Measurements from ENCODE around the gene NMT1.

DNA sequence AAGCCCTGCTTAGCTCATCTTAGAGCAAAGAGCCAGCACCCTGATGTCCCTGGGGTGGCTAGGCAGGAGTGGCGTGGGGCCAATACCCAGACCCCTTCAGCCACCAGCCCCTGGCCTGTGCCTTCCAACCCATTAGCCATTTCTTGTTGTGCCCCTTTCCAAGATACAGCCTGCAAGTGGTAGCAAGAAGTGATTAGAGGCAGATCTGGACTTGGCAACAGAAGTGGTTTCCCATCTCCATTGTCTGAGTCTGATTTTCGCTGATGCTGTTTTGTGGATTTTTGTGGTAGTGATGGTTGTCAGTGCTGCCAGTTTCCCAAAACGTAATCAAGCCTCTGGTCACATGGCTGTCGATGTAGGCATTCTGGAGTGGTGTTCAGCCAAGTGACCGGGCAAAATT, 45.5 kb downstream of the NMT1 start:
- TF ChIP-seq POLR2A (IDR thresholded peaks at IDR 0.05) (no peak), POLR2AphosphoS5 (IDR thresholded peaks at IDR 0.05) (no peak)
- TF ChIP-seq, protein P1, sequence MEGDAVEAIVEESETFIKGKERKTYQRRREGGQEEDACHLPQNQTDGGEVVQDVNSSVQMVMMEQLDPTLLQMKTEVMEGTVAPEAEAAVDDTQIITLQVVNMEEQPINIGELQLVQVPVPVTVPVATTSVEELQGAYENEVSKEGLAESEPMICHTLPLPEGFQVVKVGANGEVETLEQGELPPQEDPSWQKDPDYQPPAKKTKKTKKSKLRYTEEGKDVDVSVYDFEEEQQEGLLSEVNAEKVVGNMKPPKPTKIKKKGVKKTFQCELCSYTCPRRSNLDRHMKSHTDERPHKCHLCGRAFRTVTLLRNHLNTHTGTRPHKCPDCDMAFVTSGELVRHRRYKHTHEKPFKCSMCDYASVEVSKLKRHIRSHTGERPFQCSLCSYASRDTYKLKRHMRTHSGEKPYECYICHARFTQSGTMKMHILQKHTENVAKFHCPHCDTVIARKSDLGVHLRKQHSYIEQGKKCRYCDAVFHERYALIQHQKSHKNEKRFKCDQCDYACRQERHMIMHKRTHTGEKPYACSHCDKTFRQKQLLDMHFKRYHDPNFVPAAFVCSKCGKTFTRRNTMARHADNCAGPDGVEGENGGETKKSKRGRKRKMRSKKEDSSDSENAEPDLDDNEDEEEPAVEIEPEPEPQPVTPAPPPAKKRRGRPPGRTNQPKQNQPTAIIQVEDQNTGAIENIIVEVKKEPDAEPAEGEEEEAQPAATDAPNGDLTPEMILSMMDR (IDR thresholded peaks at IDR 0.05 in 8 of 11, conservative IDR thresholded peaks at IDR 0.05 in 3 of 11): no peak

Data from spleen (tissue), 7 donors.